ENCODE data around the gene RNLS.
"Not testable (repeated sequence)": the region's sequence is repeated elsewhere in the genome, so short reads cannot be mapped to it uniquely, and the experiment has no call there.

Gene RNLS

DNA sequence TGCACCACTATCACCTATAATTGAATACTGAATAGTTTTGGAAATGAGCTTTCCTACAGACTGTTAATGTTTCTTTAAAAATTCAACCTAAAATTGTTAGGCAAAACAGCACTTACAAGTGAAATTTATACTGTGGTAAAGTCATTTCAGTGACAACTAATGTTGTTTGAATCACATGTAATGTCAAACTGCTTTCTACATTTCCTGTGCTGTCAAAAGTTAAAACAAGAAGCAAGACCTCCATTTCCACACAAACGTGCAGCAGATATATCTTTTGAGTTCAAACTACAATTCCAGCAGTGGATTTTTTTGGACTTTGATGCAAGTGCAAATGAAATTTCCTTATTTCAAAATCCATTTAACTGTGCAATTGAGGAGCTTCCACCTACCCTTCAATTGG lies 199.8 kb downstream of the RNLS start:
- DNase-seq = no peak

GRCh38 chr10:88382699-88383098 lies 200.4 kb downstream of the RNLS start:
- DNase-seq = no peak

GRCh38 chr10:88379575-88379974 lies 203.5 kb downstream of the RNLS start:
- no peak for DNase-seq

DNA sequence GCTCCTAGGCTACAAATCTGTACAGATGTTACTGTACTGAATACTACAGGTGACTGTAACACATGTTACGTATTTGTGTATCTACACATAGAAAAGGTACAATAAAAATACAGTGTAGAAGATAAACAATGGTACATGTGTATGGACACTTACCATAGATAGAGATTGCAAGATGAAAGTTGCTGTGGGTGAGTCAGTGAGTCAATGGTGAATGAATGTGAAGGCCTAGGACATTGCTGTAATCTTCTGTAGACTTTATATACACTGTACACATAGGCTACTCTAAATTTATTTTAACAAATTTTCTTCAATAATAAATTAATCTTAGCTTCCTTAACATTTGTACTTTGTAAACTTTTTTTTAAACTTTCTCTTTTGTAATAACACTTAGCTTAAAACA lies 205.6 kb downstream of the RNLS start:
- no peak for DNase-seq

DNA sequence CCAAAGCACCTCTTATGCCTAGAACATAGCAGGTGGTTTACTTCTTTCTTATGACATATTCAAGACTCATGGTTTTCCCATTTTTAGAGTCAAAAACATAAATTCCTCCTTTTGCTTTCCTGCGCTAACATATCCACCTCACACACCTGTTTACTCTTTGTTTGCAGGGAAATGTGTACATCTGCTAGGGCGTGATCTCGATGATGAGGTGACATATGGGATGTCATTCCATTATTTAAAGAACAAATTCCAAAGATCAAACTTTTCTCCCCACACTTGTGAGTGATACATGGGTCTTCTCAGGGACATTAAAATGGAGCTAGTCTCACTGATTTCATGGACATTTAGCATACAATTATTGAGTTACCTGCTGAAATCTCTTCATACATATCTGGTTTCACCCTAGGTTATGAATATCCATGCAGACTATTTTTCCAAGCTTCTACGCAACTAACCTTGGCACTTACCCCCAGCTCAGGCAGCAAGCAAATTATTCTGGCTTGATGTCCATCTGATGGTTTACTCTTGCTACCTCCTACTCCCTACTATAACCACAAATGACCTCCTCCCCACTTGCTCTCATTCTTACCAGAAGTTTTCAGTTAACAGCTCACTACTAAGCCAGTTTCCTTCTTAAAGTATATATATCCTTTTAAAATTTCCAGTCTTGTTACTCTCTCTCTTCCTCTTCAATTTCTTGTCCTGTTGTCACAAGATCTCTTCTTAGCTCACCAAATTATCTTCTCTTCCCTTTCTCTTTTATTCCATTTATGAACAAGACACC lies 208.5 kb downstream of the RNLS start:
- no peak for DNase-seq

- DNase-seq = no peak
Measured at GRCh38 chr10:88372881-88373592, 210.1 kb downstream of the RNLS start.

DNA sequence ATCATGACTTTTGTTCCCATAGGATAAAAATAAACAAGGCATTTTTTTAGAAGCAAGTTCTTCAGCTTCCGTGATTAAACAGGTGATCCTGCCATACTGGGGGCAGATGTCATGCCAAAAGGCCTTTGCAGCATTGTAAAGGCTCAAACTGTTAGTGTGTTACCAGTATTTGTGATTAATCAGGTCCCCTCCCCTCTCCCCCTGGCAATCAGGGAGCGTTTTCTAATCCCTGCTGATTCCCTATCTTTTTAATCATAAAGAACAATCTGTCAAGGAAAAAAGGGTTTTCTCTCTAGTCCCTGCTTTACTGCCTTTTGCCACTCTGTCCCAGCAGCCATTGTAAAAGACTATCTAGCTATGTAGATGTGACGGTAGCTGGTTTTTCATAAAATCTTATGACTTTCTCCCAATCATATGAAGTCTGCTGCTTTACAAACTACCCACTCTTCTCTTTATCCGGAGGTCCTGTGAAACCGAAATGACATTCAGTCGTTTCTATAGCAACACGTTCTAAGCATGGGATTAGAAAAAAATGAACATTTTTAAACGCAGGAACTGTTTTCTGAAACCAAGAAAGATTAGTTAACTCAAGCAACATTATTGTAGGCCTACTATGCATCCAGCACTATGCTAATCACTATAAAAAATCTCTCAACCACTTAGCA lies 210.9 kb downstream of the RNLS start:
- no peak for DNase-seq

DNA sequence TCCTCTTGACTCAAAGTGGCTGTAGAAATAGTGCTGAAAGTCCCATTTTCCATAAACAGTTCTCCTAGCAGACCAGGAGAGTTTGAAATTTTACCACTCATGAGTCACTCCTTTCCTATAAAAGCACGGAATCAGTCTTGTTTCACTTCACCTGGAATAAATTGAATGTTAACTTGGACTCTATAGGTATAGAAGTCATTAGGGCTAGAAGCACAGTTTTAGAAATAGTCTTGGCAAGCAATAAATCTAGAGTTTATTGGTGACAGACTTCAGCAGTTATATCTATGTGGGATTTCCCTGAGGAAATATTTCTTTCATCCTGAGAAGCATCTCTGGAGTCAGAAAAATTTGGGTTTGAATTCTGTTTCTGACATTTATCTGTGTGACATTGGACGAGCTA lies 212.4 kb downstream of the RNLS start:
- no peak for DNase-seq

DNA sequence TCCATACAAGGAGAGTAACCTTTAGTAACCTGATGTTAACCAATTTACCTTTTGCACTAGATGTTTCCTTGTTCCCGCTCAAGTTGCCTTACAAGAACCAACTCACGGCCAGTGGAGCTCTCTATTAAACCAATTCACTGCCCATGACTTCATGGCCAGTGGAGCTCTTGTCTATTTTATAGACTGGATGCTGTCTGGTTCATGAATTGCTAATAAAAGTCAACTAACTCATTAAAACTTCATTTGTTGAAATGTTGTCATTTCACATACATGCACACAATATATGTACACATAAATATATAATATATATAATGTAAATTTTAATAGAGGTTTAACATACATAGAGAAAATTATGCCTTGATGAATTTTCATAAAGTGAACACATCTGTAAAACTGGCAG lies 216.3 kb downstream of the RNLS start:
- no peak for DNase-seq

- no peak for DNase-seq
Measured at GRCh38 chr10:88361995-88362807, 220.9 kb downstream of the RNLS start.

- DNase-seq = no peak
Measured at GRCh38 chr10:88361494-88361893, 221.6 kb downstream of the RNLS start.

GRCh38 chr10:88355750-88356149 lies 227.4 kb downstream of the RNLS start:
- DNase-seq = not testable (repeated sequence)

- no peak for DNase-seq
Measured at GRCh38 chr10:88347597-88348304, 235.4 kb downstream of the RNLS start.

- no peak for DNase-seq
Measured at GRCh38 chr10:88347022-88347421, 236.1 kb downstream of the RNLS start.

DNA sequence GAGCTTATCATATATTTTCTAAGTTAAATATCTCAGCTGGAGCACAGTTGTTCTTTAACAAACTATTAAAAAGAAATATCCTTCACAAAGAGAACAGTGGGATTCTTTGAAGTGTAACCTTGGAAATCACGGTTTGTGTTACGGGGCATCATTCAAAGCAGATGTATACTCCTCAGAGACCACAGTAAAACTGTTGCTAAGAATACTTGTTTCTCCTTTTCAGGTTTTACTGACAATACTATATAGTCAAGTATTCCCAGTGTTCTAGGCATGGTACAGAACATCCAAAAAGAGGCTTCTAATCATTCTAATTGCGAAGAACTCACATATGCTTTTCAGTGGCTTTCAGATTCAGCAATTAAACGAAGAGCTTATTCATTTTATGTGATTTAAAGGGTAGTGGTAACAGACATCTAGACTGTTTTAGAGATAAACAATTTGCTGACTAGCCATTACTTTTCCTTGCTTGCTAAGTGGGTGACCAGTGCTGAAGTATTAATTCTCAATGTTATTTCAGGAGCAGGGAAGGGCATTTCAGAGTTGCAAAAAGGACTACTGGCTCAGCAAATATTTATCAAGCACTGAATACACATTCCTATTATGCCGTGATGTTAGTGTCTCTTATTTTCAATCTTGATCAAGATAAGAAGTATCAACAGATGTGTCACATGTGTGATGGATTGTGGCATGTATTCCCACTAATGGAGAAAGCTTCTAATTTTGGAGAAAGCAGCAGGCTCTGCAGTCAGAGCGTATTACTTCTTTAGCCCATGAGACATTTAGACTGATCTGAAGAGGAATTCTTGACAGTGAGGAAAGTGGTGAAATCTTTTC lies 236.8 kb downstream of the RNLS start:
- no peak for DNase-seq

- no peak for DNase-seq
Measured at GRCh38 chr10:88343761-88344484, 239.2 kb downstream of the RNLS start.

GRCh38 chr10:88342733-88343310 lies 240.3 kb downstream of the RNLS start:
- no peak for DNase-seq

- DNase-seq = no peak
Measured at GRCh38 chr10:88337134-88337533, 246.0 kb downstream of the RNLS start.

GRCh38 chr10:88336334-88336733 lies 246.8 kb downstream of the RNLS start:
- DNase-seq = no peak

DNA sequence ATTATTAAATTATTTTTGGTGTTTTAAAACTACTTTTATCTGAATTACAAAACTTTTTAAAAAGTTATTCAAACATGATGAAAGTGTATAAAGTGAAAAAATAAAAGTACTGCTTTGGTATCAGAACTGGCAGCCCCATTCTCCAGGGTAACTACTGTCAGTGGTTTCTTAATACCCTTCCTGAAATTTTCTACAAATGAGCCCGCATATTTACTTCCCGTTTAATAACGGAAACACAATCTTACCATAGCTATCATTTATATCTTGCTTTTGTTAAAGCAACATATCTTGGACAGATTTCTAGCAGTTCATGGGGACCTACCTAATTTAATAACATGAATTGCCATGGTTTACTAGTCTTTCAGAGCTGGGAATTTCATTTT lies 249.9 kb downstream of the RNLS start:
- no peak for DNase-seq

All from CD4-positive, alpha-beta T cell treated with Interleukin-4 for 1 hour (primary cell).